ENCODE measurements around the gene KLF12.

Gene KLF12

DNA sequence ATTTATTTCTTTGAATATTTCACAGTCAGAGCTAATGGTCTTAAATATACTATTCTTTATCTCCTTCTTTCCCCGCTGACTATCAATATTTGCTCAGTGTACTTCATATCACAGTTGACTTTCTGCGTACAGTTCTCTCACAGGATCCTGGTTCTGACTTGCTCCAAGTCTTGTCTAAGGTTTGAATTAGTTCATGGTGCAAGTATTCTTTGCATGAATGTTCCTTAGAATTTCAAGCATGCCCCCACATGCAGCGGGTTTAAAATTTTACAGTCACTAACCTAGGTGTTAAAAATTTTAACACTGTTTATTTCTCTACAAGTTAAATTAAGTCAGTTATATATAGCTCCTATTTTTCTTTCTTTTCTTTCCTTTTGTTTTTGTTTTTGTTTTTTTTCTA lies 20.8 kb upstream of the KLF12 start:
- Histone ChIP-seq H3K4me1 (ENCODE audit: low read depth, poor library complexity, severe bottlenecking) (no peaks in the 10 kb centered on the region), H3K9ac (no peak overlapping the region), H3K27me3 (ENCODE audit: insufficient read depth, low read depth) (no peaks in the 10 kb centered on the region), H3K36me3 (ENCODE audit: insufficient read depth) (no peaks in the 10 kb centered on the region), H3K4me3 (IDR thresholded peaks at IDR 0.05; ENCODE audit: insufficient read depth, low read depth, low read length) (no peak overlapping the region), H3K4me2 (no peak overlapping the region), H3K79me2 (ENCODE audit: insufficient read depth, low read depth) (no peaks in the 10 kb centered on the region), H3K27ac (no peak overlapping the region), H2AFZ (ENCODE audit: low read depth) (no peak overlapping the region), H4K20me1 (ENCODE audit: insufficient read depth) (no peaks in the 10 kb centered on the region)
- TF ChIP-seq, protein P1, sequence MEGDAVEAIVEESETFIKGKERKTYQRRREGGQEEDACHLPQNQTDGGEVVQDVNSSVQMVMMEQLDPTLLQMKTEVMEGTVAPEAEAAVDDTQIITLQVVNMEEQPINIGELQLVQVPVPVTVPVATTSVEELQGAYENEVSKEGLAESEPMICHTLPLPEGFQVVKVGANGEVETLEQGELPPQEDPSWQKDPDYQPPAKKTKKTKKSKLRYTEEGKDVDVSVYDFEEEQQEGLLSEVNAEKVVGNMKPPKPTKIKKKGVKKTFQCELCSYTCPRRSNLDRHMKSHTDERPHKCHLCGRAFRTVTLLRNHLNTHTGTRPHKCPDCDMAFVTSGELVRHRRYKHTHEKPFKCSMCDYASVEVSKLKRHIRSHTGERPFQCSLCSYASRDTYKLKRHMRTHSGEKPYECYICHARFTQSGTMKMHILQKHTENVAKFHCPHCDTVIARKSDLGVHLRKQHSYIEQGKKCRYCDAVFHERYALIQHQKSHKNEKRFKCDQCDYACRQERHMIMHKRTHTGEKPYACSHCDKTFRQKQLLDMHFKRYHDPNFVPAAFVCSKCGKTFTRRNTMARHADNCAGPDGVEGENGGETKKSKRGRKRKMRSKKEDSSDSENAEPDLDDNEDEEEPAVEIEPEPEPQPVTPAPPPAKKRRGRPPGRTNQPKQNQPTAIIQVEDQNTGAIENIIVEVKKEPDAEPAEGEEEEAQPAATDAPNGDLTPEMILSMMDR (conservative IDR thresholded peaks at IDR 0.05; ENCODE audit: low read depth, low read length): no peak

DNA sequence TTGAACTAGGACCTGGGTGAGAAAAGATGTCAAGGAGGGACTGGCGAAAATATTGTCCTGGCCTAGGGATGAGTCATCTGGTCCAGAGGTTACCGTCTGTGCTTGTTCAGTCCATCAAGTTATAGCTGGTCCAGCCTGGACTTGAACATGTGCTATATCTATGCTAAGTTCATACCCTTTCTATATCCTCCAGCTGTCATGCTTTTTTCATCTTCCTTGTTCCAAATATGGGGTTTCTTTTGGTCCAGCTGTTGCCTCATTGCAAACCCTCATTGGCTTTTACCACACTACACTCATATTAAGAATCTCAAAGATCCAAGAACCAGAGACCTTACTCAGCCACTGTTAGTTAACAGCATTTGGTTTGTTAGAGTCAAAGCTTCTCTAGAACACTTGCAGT lies 19.1 kb upstream of the KLF12 start:
- Histone ChIP-seq H4K20me1 (ENCODE audit: insufficient read depth) (no peaks in the 10 kb centered on the region), H3K27ac (no peak overlapping the region), H2AFZ (ENCODE audit: low read depth) (no peak overlapping the region), H3K79me2 (ENCODE audit: insufficient read depth, low read depth) (no peaks in the 10 kb centered on the region), H3K36me3 (ENCODE audit: insufficient read depth) (no peaks in the 10 kb centered on the region), H3K27me3 (ENCODE audit: insufficient read depth, low read depth) (no peaks in the 10 kb centered on the region), H3K4me3 (IDR thresholded peaks at IDR 0.05; ENCODE audit: insufficient read depth, low read depth, low read length) (no peak overlapping the region), H3K4me1 (ENCODE audit: low read depth, poor library complexity, severe bottlenecking) (no peaks in the 10 kb centered on the region), H3K9ac (no peak overlapping the region), H3K4me2 (no peak overlapping the region)
- TF ChIP-seq, protein P1 (conservative IDR thresholded peaks at IDR 0.05; ENCODE audit: low read depth, low read length): no peak

DNA sequence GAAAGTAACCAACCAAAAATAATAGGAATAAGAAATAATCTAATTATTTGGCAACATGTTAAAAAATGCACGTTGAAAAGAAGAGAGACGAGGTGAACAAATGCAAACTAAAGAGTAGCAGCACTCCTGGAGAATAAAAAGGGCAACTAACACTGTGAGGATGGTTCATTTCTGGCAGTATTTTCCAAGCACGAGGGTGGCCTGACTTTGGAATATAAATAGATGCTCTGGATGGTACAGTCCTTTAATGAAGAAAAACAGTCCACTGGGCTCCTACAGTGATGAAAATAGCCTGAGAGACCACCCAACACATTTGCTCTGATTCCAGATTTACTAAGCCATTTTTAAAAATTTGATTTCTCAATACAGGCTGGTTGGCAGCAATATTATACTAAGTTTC lies 17.7 kb upstream of the KLF12 start:
- H3K4me2 ChIP-seq: no peak overlapping the region
- no peaks in the 10 kb centered on the region for H3K4me1 ChIP-seq (ENCODE audit: low read depth, poor library complexity, severe bottlenecking)
- no peaks in the 10 kb centered on the region for H4K20me1 ChIP-seq (ENCODE audit: insufficient read depth)
- H3K9ac ChIP-seq: no peak overlapping the region
- TF ChIP-seq, protein P1 (conservative IDR thresholded peaks at IDR 0.05; ENCODE audit: low read depth, low read length): no peak
- no peaks in the 10 kb centered on the region for H3K79me2 ChIP-seq (ENCODE audit: insufficient read depth, low read depth)
- no peak overlapping the region for H3K4me3 ChIP-seq (IDR thresholded peaks at IDR 0.05; ENCODE audit: insufficient read depth, low read depth, low read length)
- no peaks in the 10 kb centered on the region for H3K36me3 ChIP-seq (ENCODE audit: insufficient read depth)
- no peak overlapping the region for H3K27ac ChIP-seq
- no peaks in the 10 kb centered on the region for H3K27me3 ChIP-seq (ENCODE audit: insufficient read depth, low read depth)
- no peak overlapping the region for H2AFZ ChIP-seq (ENCODE audit: low read depth)

DNA sequence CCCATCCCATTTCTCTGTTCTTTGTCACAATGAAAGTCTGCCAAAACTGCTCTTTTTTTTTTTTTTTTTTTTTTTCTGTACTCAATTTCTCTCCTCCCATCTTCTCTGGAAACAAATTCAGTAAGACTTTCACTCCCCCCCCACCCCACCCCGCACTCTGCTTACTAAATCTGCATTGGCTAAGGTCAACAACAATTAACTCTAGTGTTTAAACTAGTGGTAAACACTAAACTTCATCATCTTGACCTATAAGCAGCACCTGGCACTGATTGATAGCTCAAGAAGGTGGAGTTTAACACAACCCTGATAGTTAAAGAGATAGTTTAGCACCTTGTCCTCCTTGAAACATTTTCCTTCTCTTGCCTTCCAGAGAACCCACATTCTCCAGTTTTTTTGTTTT lies 14.1 kb upstream of the KLF12 start:
- Histone ChIP-seq H4K20me1 (ENCODE audit: insufficient read depth) (no peaks in the 10 kb centered on the region), H3K9ac (no peak overlapping the region), H3K4me3 (IDR thresholded peaks at IDR 0.05; ENCODE audit: insufficient read depth, low read depth, low read length) (no peak overlapping the region), H3K4me2 (no peak overlapping the region), H3K36me3 (ENCODE audit: insufficient read depth) (no peaks in the 10 kb centered on the region), H2AFZ (ENCODE audit: low read depth) (no peak overlapping the region), H3K27ac (no peak overlapping the region), H3K79me2 (ENCODE audit: insufficient read depth, low read depth) (no peaks in the 10 kb centered on the region), H3K4me1 (ENCODE audit: low read depth, poor library complexity, severe bottlenecking) (no peaks in the 10 kb centered on the region), H3K27me3 (ENCODE audit: insufficient read depth, low read depth) (no peaks in the 10 kb centered on the region)
- TF ChIP-seq, protein P1 (conservative IDR thresholded peaks at IDR 0.05; ENCODE audit: low read depth, low read length): no peak
